ENCODE measurements around the gene CNFN. TPM values are rescaled to one million over a fixed set of nuclear protein-coding genes. Genes with fewer than 3 reads are reported as not detected.

CNFN gene
- total RNA-seq, 1 experiment from 2014 or later: 4.6 TPM

DNA sequence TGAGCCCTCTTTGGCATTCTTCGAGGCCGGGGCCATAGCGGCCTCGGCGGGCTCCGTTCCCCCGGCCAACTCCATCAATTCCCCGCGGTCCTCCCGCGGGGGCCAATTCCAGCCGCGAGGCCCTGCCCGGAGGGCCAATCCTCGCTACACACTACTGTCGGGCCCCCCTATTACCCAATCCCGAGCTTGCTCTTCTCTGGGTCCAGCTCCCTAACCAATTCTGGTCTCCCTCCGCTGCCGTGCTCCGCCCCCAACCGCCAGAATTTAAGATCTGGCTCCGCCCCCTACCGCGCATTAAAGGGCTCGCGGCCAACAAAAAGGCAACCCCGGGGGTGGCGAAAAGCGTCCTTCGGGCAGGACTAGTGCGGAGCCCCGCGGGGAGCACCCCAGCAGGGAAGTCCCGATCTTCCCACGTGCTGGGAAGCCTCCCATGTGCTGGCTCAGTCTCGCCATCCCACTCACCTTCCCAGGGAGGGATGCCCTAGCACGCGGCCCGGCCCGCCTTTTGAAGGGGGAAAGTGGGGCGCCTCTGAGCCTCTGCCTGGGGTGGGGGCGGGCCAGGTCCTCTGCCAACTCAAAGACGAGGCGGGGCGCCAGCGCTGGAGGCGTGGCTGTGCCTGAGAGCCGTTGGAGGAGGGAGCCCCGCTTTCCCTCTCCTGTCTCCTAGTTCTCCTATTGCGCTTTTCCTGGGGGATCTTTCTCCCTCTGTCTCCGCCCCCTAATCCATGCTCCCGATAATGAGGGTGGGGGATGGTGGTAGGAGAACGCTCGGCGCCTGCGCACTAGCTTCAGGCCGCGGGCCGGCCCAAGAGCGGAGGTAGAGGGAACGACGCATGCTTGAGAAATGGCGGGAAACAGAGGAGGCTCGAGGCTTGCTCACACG is 33.6 kb upstream of the CNFN start:
- no peak overlapping the region for H3K27ac ChIP-seq (ENCODE audit: low read length)
- intact Hi-C loops (cut with micrococcal nuclease; ENCODE audit: unreplicated experiment): no loop called here
- in situ Hi-C loops (cut with HindIII; ENCODE audit: low pct_unique_long_range_greater_than_20kb, low sequenced_read_pairs): no loop called here

DNA sequence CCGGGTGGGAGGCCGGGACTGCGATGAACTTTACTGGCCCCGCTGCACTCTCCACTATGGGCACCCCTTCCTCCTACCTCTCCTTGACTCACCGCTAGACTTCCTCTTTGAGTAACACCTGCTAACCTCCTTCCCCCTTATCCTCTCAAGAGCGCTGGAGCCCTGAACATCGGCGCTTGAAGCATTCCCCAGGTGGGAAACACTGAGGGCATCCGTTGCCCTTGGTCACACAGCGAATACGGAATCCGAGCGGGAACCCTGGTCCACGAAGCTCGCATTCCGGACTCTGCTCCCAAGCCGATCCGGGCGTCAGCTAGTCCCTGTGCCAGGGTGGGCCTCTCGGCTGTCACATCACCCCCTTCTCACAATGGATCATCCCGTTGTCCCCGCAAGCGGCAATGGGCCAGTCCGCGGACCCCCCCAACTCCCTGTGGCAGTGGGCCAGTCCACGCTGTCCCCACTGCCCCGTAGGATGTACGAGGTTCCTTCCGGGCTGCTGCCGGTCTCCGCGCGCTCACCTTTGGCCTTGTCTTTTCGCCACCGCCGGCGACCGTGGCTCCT is 32.9 kb upstream of the CNFN start:
- DNase-seq (ENCODE audit: low read depth, low spot score) (no peak), ATAC-seq (peak; percentile 21)
- intact Hi-C loops (cut with micrococcal nuclease; ENCODE audit: unreplicated experiment): no loop called here
- no TSS peak for BruUV-seq (replicated peaks)
- H3K36me3 ChIP-seq (ENCODE audit: control insufficient read depth, insufficient read depth, low read length): no peaks in the 10 kb centered on the region
- H3K27me3 ChIP-seq (ENCODE audit: control insufficient read depth, insufficient read depth, low read length): no peaks in the 10 kb centered on the region
- ChIA-PET CTCF (interaction anchor here (1.4 kb wide), 1 partner anchor 18 kb away, joined by 3 read pairs; no protein-coding TSS in a partner anchor), POLR2A (no interaction called here)
- no peaks in the 10 kb centered on the region for H3K9me3 ChIP-seq (ENCODE audit: control insufficient read depth, insufficient read depth, low read depth, low read length)
- H3K4me3 ChIP-seq (ENCODE audit: low read depth in 2 of 2, low read length in 2 of 2): peak overlapping the region; percentile 49 to 53
- no peak for TF ChIP-seq POLR2AphosphoS5 (IDR thresholded peaks at IDR 0.05; ENCODE audit: low read depth, low read length)
- TF ChIP-seq SIN3A (IDR thresholded peaks at IDR 0.05; ENCODE audit: borderline replicate concordance, insufficient read depth, low read depth, low read length): no peak
- TF ChIP-seq, protein P1, sequence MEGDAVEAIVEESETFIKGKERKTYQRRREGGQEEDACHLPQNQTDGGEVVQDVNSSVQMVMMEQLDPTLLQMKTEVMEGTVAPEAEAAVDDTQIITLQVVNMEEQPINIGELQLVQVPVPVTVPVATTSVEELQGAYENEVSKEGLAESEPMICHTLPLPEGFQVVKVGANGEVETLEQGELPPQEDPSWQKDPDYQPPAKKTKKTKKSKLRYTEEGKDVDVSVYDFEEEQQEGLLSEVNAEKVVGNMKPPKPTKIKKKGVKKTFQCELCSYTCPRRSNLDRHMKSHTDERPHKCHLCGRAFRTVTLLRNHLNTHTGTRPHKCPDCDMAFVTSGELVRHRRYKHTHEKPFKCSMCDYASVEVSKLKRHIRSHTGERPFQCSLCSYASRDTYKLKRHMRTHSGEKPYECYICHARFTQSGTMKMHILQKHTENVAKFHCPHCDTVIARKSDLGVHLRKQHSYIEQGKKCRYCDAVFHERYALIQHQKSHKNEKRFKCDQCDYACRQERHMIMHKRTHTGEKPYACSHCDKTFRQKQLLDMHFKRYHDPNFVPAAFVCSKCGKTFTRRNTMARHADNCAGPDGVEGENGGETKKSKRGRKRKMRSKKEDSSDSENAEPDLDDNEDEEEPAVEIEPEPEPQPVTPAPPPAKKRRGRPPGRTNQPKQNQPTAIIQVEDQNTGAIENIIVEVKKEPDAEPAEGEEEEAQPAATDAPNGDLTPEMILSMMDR (IDR thresholded peaks at IDR 0.05): no peak
- TF ChIP-seq, protein P2, sequence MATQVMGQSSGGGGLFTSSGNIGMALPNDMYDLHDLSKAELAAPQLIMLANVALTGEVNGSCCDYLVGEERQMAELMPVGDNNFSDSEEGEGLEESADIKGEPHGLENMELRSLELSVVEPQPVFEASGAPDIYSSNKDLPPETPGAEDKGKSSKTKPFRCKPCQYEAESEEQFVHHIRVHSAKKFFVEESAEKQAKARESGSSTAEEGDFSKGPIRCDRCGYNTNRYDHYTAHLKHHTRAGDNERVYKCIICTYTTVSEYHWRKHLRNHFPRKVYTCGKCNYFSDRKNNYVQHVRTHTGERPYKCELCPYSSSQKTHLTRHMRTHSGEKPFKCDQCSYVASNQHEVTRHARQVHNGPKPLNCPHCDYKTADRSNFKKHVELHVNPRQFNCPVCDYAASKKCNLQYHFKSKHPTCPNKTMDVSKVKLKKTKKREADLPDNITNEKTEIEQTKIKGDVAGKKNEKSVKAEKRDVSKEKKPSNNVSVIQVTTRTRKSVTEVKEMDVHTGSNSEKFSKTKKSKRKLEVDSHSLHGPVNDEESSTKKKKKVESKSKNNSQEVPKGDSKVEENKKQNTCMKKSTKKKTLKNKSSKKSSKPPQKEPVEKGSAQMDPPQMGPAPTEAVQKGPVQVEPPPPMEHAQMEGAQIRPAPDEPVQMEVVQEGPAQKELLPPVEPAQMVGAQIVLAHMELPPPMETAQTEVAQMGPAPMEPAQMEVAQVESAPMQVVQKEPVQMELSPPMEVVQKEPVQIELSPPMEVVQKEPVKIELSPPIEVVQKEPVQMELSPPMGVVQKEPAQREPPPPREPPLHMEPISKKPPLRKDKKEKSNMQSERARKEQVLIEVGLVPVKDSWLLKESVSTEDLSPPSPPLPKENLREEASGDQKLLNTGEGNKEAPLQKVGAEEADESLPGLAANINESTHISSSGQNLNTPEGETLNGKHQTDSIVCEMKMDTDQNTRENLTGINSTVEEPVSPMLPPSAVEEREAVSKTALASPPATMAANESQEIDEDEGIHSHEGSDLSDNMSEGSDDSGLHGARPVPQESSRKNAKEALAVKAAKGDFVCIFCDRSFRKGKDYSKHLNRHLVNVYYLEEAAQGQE (IDR thresholded peaks at IDR 0.05; ENCODE audit: insufficient read depth in 1 of 2, low read depth in 2 of 2, low read length in 1 of 2): no peak
- TF ChIP-seq TCF7L2 (IDR thresholded peaks at IDR 0.05; ENCODE audit: low read depth, low read length): no peak
- in situ Hi-C loops (cut with HindIII; ENCODE audit: low pct_unique_long_range_greater_than_20kb, low sequenced_read_pairs): no loop called here
- H3K4me1 ChIP-seq (ENCODE audit: control insufficient read depth, insufficient read depth, low read length): no peaks in the 10 kb centered on the region; the same call in 1 of the 2 replicates
- peak overlapping the region; percentile 39; the same call in 1 of the 2 replicates for H3K27ac ChIP-seq (ENCODE audit: low read length)

More for the DNA sequence above, 33.6 kb upstream of the CNFN start:
- Histone ChIP-seq H3K9me3 (ENCODE audit: control insufficient read depth, insufficient read depth, low read depth, low read length) (no peaks in the 10 kb centered on the region), H3K36me3 (ENCODE audit: control insufficient read depth, insufficient read depth, low read length) (no peaks in the 10 kb centered on the region), H3K4me3 (ENCODE audit: low read depth in 2 of 2, low read length in 2 of 2) (peak overlapping the region; percentile 49 to 53), H3K4me1 (ENCODE audit: control insufficient read depth, insufficient read depth, low read length) (no peaks in the 10 kb centered on the region; the same call in 1 of the 2 replicates), H3K27me3 (ENCODE audit: control insufficient read depth, insufficient read depth, low read length) (no peaks in the 10 kb centered on the region)
- DNase-seq (ENCODE audit: low read depth, low spot score) (no peak), ATAC-seq (peak; percentile 92)
- no TSS peak for BruUV-seq (replicated peaks)
- ChIA-PET POLR2A (no interaction called here), CTCF (interaction anchor here (0.8 to 1.4 kb wide), 2 partner anchors 12 to 17 kb away, joined by 3 to 4 read pairs; no protein-coding TSS in a partner anchor)
- no peak for TF ChIP-seq POLR2AphosphoS5 (IDR thresholded peaks at IDR 0.05; ENCODE audit: low read depth, low read length)
- no peak for TF ChIP-seq TCF7L2 (IDR thresholded peaks at IDR 0.05; ENCODE audit: low read depth, low read length)
- TF ChIP-seq, protein P1 (IDR thresholded peaks at IDR 0.05): no peak
- TF ChIP-seq SIN3A (IDR thresholded peaks at IDR 0.05; ENCODE audit: borderline replicate concordance, insufficient read depth, low read depth, low read length): no peak
- TF ChIP-seq, protein P2 (IDR thresholded peaks at IDR 0.05; ENCODE audit: insufficient read depth in 1 of 2, low read depth in 2 of 2, low read length in 1 of 2): no peak

Measured in Panc1 (cell line).